ENCODE data around the gene GPR137B.

DNA sequence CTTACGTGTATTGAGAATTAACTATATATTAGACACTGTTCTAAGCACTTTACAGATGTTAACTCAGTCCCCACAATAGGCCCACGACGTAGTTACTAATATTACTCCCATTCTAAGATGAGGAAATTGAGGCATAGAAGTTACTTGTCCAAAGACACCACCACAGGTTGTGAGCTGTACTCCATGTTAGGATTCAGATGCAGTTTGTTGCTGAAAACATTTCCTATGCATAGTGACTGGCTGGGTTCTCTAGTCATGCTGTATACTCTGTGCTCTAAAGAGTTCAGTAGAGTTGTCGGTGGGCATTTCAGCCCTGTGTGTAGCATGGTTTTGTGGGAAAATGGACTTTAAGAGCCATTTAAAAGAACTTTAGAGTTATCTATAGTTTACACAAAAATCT lies 65.2 kb downstream of the GPR137B start:
- TF ChIP-seq EZH2phosphoT487 (IDR thresholded peaks at IDR 0.05; ENCODE audit: borderline replicate concordance, low read length) (no peak), CTCF (IDR thresholded peaks at IDR 0.05; ENCODE audit: low read depth, low read length, poor library complexity, severe bottlenecking) (no peak)
